Keratinocyte (primary cell): ENCODE measurements around the gene HCRTR2.

ENCODE experiments used
- EZH2 ChIP-seq: IDR thresholded peaks from one replicate; pipeline ENCODE4 v1.6.1; 2012; ENCODE audit warnings: inconsistent platforms, mild to moderate bottlenecking, low read length, moderate library complexity
- TF ChIP-seq, protein P1 (sequence below), 3 experiments: IDR thresholded peaks in 1 of 3; conservative IDR thresholded peaks in 1 of 3; optimal IDR thresholded peaks in 1 of 3; 2 replicates in 2 of 3; 3 replicates in 1 of 3; pipeline versions ENCODE3 to v1.5.1; 2011; ENCODE audit warnings: low read length in 3 of 3, mild to moderate bottlenecking in 3 of 3, moderate library complexity in 2 of 3, control low read depth in 1 of 3, inconsistent platforms in 1 of 3; ENCODE audit not compliant: insufficient read depth in 2 of 3; ENCODE audit errors: extremely low read depth in 1 of 3

DNA sequence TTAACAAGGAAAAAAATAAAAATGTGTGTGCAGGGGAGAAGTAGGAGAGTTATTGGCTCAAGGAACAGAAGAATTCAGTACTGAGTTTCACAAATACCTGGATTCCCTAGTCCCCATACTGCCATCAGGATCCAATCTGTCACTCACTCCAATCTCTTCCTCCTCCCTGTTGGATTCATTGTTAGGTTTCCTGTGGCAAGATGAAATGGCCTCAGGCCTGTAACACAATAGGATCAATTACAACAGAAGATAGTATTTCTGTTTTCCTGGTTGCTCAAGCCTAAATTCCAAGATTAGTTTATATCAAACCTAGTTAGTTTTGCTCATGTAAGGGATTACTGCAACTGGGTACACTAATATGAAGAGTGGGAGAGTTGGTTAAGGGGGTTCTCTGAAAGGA lies 24.4 kb downstream of the HCRTR2 start:
- TF ChIP-seq, protein P1, sequence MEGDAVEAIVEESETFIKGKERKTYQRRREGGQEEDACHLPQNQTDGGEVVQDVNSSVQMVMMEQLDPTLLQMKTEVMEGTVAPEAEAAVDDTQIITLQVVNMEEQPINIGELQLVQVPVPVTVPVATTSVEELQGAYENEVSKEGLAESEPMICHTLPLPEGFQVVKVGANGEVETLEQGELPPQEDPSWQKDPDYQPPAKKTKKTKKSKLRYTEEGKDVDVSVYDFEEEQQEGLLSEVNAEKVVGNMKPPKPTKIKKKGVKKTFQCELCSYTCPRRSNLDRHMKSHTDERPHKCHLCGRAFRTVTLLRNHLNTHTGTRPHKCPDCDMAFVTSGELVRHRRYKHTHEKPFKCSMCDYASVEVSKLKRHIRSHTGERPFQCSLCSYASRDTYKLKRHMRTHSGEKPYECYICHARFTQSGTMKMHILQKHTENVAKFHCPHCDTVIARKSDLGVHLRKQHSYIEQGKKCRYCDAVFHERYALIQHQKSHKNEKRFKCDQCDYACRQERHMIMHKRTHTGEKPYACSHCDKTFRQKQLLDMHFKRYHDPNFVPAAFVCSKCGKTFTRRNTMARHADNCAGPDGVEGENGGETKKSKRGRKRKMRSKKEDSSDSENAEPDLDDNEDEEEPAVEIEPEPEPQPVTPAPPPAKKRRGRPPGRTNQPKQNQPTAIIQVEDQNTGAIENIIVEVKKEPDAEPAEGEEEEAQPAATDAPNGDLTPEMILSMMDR (optimal IDR thresholded peaks at IDR 0.05 in 1 of 3, IDR thresholded peaks at IDR 0.05 in 1 of 3, conservative IDR thresholded peaks at IDR 0.05 in 1 of 3; ENCODE audit: extremely low read depth in 1 of 3, insufficient read depth in 2 of 3, low read length in 3 of 3): no peak
- no peak for TF ChIP-seq EZH2
